ENCODE measurements around the gene NDUFS8. TPM values are rescaled to one million over a fixed set of nuclear protein-coding genes. Genes with fewer than 3 reads are reported as not detected.

The NDUFS8 gene
- total and polyA plus RNA-seq, 2 of the 4 experiments (the other 2 are of a cell fraction), result 85.9 to 131 TPM

GRCh38 chr11:68024508-68024907 is 6.0 kb upstream of the NDUFS8 start:
- no TSS peak for BruUV-seq (replicated peaks)
- H3K9me1 ChIP-seq (ENCODE audit: insufficient read depth, low read length), result peaks cover 7% of the 10 kb centered on the region
- no peak overlapping the region for H3K14ac ChIP-seq (replicated peaks; ENCODE audit: low read depth, low read length)
- H3K23ac ChIP-seq (ENCODE audit: low read depth, low read length), result no peak overlapping the region
- no peaks in the 10 kb centered on the region for H4K20me1 ChIP-seq (ENCODE audit: insufficient read depth, low read length)
- H2AK9ac ChIP-seq (replicated peaks; ENCODE audit: low read depth, low read length, poor library complexity), result no peak overlapping the region
- H3K4ac ChIP-seq (ENCODE audit: low read depth, low read length), result no peak overlapping the region
- H3K9ac ChIP-seq (ENCODE audit: low read depth, low read length), result no peak overlapping the region
- dilution Hi-C loops (cut with HindIII; ENCODE audit: low sequenced_read_pairs, unreplicated experiment) (no loop called here), intact Hi-C loops (cut with micrococcal nuclease) (no loop called here), in situ Hi-C loops (cut with MboI; ENCODE audit: low sequenced_read_pairs) (no loop called here)
- H2BK20ac ChIP-seq (ENCODE audit: low read depth, low read length), result no peak overlapping the region
- no peak overlapping the region for H2AFZ ChIP-seq (replicated peaks; ENCODE audit: low read length, poor library complexity)
- no peak overlapping the region for H3K4me2 ChIP-seq (ENCODE audit: low read depth, low read length)
- H2BK5ac ChIP-seq (ENCODE audit: low read depth, low read length, poor library complexity, severe bottlenecking), result no peak overlapping the region
- H2BK120ac ChIP-seq (ENCODE audit: low read depth, low read length), result no peak overlapping the region
- H4K5ac ChIP-seq (ENCODE audit: low read depth, low read length), result no peak overlapping the region
- H3K18ac ChIP-seq (ENCODE audit: low read depth, low read length), result no peak overlapping the region
- WGBS, 2 experiments (ENCODE audit: extremely low coverage in 2 of 2, insufficient read length in 1 of 2), result no CpG with 5 or more reads among the region's 5 CpGs
- peaks cover 25% of the 10 kb centered on the region for H3K4me1 ChIP-seq (ENCODE audit: control insufficient read depth, insufficient read depth, low read length)
- DNase-seq, result no peak
- H3K4me3 ChIP-seq (ENCODE audit: insufficient read depth, low read depth, low read length), result no peak overlapping the region
- peaks cover 14 to 28% of the 10 kb centered on the region in 2 experiments; a peak in 2 of 4 replicates for H3K79me1 ChIP-seq (ENCODE audit: low read depth in 1 of 2, low read length in 2 of 2)
- no peak overlapping the region for H4K8ac ChIP-seq (ENCODE audit: low read depth in 2 of 2, low read length in 2 of 2)
- ChIA-PET POLR2A (ENCODE audit: unreplicated experiment) (no interaction called here), CTCF (no interaction called here)
- H3K56ac ChIP-seq (ENCODE audit: extremely low read depth, insufficient read depth, low read length), result no peak overlapping the region
- H3K27ac ChIP-seq (ENCODE audit: insufficient read depth, low read length), result no peak overlapping the region
- no peak overlapping the region for H2AK5ac ChIP-seq (ENCODE audit: low read depth, low read length)
- H4K91ac ChIP-seq (ENCODE audit: insufficient read depth, low read depth, low read length), result no peak overlapping the region
- no peaks in the 10 kb centered on the region for H3K27me3 ChIP-seq (ENCODE audit: control insufficient read depth, insufficient read depth, low read length)
- no peak for ATAC-seq (ENCODE audit: low read depth)
- no peak overlapping the region for H2BK15ac ChIP-seq (ENCODE audit: low read depth, low read length)
- peaks cover 26% of the 10 kb centered on the region for H3K36me3 ChIP-seq (ENCODE audit: control insufficient read depth, insufficient read depth, low read length)
- TF ChIP-seq CHD1 (IDR thresholded peaks at IDR 0.05; ENCODE audit: low read depth, low read length) (no peak), NFE2L2 (IDR thresholded peaks at IDR 0.05; ENCODE audit: low read depth, low read length) (no peak)
- no peaks in the 10 kb centered on the region for H3K9me3 ChIP-seq (ENCODE audit: control insufficient read depth, insufficient read depth, low read length)
